ENCODE data around the gene PCBP3.

PCBP3 gene

DNA sequence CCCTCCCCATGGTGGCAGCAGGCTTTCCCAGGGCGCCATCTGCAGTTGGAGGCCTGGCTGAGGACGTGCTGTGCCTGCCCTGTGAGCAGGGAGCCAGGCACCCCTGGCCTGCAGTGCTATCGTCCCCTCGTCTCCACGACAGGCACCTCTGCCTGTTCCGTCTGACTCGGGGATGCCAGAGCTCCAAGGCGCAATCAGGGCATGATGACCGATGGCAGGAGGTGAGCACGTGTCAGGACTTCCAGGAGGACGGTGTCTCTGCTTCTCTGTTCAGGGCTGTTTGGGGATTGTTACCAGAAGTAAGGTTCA lies 125.2 kb downstream of the PCBP3 start:
- TF ChIP-seq, protein P1, sequence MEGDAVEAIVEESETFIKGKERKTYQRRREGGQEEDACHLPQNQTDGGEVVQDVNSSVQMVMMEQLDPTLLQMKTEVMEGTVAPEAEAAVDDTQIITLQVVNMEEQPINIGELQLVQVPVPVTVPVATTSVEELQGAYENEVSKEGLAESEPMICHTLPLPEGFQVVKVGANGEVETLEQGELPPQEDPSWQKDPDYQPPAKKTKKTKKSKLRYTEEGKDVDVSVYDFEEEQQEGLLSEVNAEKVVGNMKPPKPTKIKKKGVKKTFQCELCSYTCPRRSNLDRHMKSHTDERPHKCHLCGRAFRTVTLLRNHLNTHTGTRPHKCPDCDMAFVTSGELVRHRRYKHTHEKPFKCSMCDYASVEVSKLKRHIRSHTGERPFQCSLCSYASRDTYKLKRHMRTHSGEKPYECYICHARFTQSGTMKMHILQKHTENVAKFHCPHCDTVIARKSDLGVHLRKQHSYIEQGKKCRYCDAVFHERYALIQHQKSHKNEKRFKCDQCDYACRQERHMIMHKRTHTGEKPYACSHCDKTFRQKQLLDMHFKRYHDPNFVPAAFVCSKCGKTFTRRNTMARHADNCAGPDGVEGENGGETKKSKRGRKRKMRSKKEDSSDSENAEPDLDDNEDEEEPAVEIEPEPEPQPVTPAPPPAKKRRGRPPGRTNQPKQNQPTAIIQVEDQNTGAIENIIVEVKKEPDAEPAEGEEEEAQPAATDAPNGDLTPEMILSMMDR (conservative IDR thresholded peaks at IDR 0.05; ENCODE audit: control insufficient read depth, insufficient read depth, low read depth, low read length): no peak
- no peak overlapping the region for H3K4me3 ChIP-seq (ENCODE audit: control insufficient read depth, low read depth, low read length)
- no peak for DNase-seq (ENCODE audit: low read depth)

- TF ChIP-seq, protein P1 (conservative IDR thresholded peaks at IDR 0.05; ENCODE audit: control insufficient read depth, insufficient read depth, low read depth, low read length): no peak
- H3K4me3 ChIP-seq (ENCODE audit: control insufficient read depth, low read depth, low read length): no peak overlapping the region
- DNase-seq (ENCODE audit: low read depth): no peak
Observed at GRCh38 chr21:45769294-45769693, 125.8 kb downstream of the PCBP3 start.

- H3K4me3 ChIP-seq (ENCODE audit: control insufficient read depth, low read depth, low read length): no peak overlapping the region
- no peak for DNase-seq (ENCODE audit: low read depth)
- TF ChIP-seq, protein P1 (conservative IDR thresholded peaks at IDR 0.05; ENCODE audit: control insufficient read depth, insufficient read depth, low read depth, low read length): no peak
Observed at GRCh38 chr21:45769896-45770295, 126.4 kb downstream of the PCBP3 start.

- no peak overlapping the region for H3K4me3 ChIP-seq (ENCODE audit: control insufficient read depth, low read depth, low read length)
- TF ChIP-seq, protein P1 (conservative IDR thresholded peaks at IDR 0.05; ENCODE audit: control insufficient read depth, insufficient read depth, low read depth, low read length): no peak
- DNase-seq (ENCODE audit: low read depth): no peak
Observed at GRCh38 chr21:45772180-45772579, 128.7 kb downstream of the PCBP3 start.

- no peak for DNase-seq (ENCODE audit: low read depth)
- no peak overlapping the region for H3K4me3 ChIP-seq (ENCODE audit: control insufficient read depth, low read depth, low read length)
- TF ChIP-seq, protein P1 (conservative IDR thresholded peaks at IDR 0.05; ENCODE audit: control insufficient read depth, insufficient read depth, low read depth, low read length): no peak
Observed at GRCh38 chr21:45774291-45774690, 130.8 kb downstream of the PCBP3 start.

DNA sequence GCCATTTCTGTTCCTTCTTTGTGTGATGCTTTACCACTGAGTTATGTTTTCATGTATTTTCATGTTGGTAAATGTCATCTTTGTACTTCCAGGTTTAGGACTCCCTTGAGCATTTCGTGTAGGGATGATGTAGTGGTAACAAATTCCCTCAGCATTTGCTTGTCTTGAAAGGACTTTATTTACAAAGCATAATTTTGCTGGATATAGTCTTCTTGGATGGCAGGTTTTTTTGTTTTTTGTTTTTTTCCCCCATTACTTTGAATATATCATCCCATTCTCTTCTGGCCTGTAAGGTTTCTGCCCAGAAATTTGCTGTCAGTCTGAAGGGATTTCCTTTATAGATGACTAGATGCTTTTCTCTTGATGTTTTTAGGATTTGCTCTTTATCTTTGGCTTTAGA lies 133.4 kb downstream of the PCBP3 start:
- no peak overlapping the region for H3K4me3 ChIP-seq (ENCODE audit: control insufficient read depth, low read depth, low read length)
- no peak for DNase-seq (ENCODE audit: low read depth)
- TF ChIP-seq, protein P1 (conservative IDR thresholded peaks at IDR 0.05; ENCODE audit: control insufficient read depth, insufficient read depth, low read depth, low read length): no peak

DNA sequence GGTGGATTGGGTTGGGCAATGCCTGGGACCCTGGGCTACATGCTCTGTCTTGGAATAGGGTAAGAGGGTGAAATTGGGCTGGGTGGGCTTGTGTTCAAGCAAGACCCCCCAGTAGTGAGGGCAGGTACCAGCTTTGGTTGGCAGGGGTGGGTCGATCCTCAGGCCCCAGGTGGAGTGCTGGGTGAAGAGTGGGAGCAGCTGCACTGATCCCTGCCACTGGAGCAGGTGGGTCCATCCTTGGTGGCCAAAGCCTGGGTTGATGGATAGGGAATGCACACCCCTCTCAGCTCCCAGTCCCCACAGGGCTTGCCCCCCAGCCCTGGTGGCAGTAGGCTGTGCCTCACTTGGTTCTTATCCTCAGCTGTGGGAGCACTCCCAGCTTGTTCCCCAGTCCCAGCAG lies 135.2 kb downstream of the PCBP3 start:
- TF ChIP-seq, protein P1 (conservative IDR thresholded peaks at IDR 0.05; ENCODE audit: control insufficient read depth, insufficient read depth, low read depth, low read length): no peak
- H3K4me3 ChIP-seq (ENCODE audit: control insufficient read depth, low read depth, low read length): no peak overlapping the region
- no peak for DNase-seq (ENCODE audit: low read depth)
